Heart right ventricle (tissue), 16 donors: Measurements from ENCODE around the gene LLGL2. TPM values are rescaled to one million over a fixed set of nuclear protein-coding genes. Genes with fewer than 3 reads are reported as not detected.

Experiments
- ATAC-seq, 8 donors: fragments of 200-7000 bp; cut with Tn5 transposase; one replicate each; pipeline ENCODE4 v1.9.1; 2020; ENCODE audit warnings: mild to moderate bottlenecking in 8 of 8, moderate library complexity in 8 of 8, moderate number of reproducible peaks in 1 of 8
- DNase-seq, 2 donors: peaks; one replicate each; pipeline ENCODE4 v3.0.0-alpha.2; 2020
- H3K27ac ChIP-seq, 10 donors: fragments of 200-600 bp; sonication (generic) in 2 of 10; one replicate each; pipeline versions ENCODE4 v1.5.0 to v1.8.0; 2020 to 2022; ENCODE audit warnings: mild to moderate bottlenecking in 3 of 10
- H3K27me3 ChIP-seq, 7 donors: fragments of 200-600 bp; one replicate each; pipeline ENCODE4 v1.8.0; 2021 to 2022; ENCODE audit warnings: mild to moderate bottlenecking in 2 of 7
- H3K36me3 ChIP-seq, 9 donors: fragments of 200-600 bp; sonication (generic) in 1 of 9; one replicate each; pipeline versions ENCODE4 v1.5.0 to v1.8.0; 2020 to 2022; ENCODE audit warnings: mild to moderate bottlenecking in 2 of 9
- H3K4me1 ChIP-seq, 9 donors: fragments of 200-600 bp; sonication (generic) in 1 of 9; one replicate each; pipeline versions ENCODE4 v1.5.0 to v1.8.0; 2020 to 2022; ENCODE audit warnings: mild to moderate bottlenecking in 4 of 9
- H3K4me3 ChIP-seq, 10 donors: fragments of 200-600 bp; sonication (generic) in 2 of 10; one replicate each; pipeline versions ENCODE4 v1.5.0 to v1.8.0; 2020 to 2022; ENCODE audit warnings: mild to moderate bottlenecking in 7 of 10, moderate library complexity in 2 of 10
- H3K9me3 ChIP-seq, 11 donors: fragments of 200-600 bp in 10 of 11; sonication (generic) in 2 of 11; one replicate each; pipeline versions ENCODE4 v1.5.0 to v1.8.0; 2013 to 2022; ENCODE audit warnings: mild to moderate bottlenecking in 2 of 11, control low read depth in 1 of 11, moderate library complexity in 1 of 11
- WGBS, 2 donors: extraction: QIAGEN DNeasy Blood & Tissue Kit; methylation state at CpG; one replicate each; pipeline ENCODE4 v1.1.7; 2013; ENCODE audit warnings: inconsistent platforms in 1 of 2; 5-methylcytosine and 5-hydroxymethylcytosine counted together
- intact Hi-C, 10 donors: fragments of 100-400 bp; cut with DNase I; formaldehyde crosslinking; loops; one replicate each; pipeline versions ENCODE4 v1.11.1 to v1.14.2; 2022
- polyA plus RNA-seq, 2 donors: library from polyadenylated mRNA; stranded (reverse); fragments of 200-250 nt; gene quantifications; one replicate each; pipeline ENCODE4 v1.2.3, GENCODE V29; 2013
- total RNA-seq, 10 donors: library from RNA; stranded (reverse); fragmentation: NEBNext Ultra II Directional in 3 of 10; extraction: Animal tissue kit (Norgen Biotek cat#: 25700) in 3 of 10; gene quantifications; one replicate each; pipeline versions ENCODE4 v1.2.1 to v1.2.4, GENCODE V29; 2021 to 2023
- TF ChIP-seq, protein P1 (sequence below), 9 donors: fragments of 200-600 bp; sonication (generic) in 2 of 9; IDR thresholded peaks; one replicate each; pipeline versions ENCODE4 v1.5.0 to v1.8.0; 2021 to 2022; ENCODE audit warnings: antibody characterized with exemption in 9 of 9, mild to moderate bottlenecking in 5 of 9, moderate library complexity in 1 of 9
- donor health status: Arrhythmogenic right ventricular cardiomyopathy.
- donor health status: ischemic (EF 13 %, LVEDD 7.1; RV severe dilation, severe dysfunction).
- donor health status: healthy with polysubstance abuse.
- donor health status: DM: no; HTN: yes; CAD: no.
- donor health status: DM: no; HTN: no; CAD: no.
- donor health status: ischemic (EF 25% LVEDD 6.9; RV normal size, moderate dysfunction).
- donor health status: ischemic (EF 25% LVEDD 5.7; RV mildly dilated, moderate dysfunction).
- donor health status: healthy.
- donor health status: DM: yes; HTN: yes; CAD: no.
- donor health status: Ischemic cardiomyopathy.
- donor health status: ischemic (EF 35%, LVEDD 5.7; RV mildly dilated, moderate dysfunction).
- donor health status: nonischemic (EF 11% LVEDD 7.7; RV severe dilation, severe dysfunction).
- donor health status: DM: yes; HTN: yes; CAD: no.
- donor health status: PGD.
- donor health status: ischemic (EF 29% LVEDD 5.4; RV normal size, mild dysfunction).
- donor health status: nonischemic (EF 23%, LVEDD 6.1; RV moderate dilation, normal function).

Gene LLGL2
- total and polyA plus RNA-seq, 12 donors, result 1.1 to 14.8 (median 3.3) TPM

DNA sequence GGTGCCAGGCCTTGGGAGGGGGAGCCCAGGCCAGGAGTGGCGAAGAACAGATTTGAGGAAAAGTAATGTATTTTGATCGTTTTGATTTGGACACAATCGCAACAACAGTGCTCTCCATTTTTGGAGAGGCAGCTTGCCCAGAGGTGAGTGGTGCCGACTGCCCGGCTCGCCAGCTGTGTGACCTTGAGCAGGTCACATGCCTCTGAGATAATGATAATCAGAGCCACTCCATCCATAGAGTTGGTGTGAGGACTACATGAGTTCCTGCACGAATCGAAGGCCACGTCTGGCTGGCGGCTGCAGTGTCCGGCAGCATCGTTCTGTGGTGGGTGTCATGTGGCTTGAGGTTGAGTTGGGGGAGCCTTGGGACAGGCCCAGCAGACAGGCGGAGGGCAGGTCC, 20.7 kb downstream of the LLGL2 start:
- intact Hi-C loops, result no loop called here
- no peak for DNase-seq

DNA sequence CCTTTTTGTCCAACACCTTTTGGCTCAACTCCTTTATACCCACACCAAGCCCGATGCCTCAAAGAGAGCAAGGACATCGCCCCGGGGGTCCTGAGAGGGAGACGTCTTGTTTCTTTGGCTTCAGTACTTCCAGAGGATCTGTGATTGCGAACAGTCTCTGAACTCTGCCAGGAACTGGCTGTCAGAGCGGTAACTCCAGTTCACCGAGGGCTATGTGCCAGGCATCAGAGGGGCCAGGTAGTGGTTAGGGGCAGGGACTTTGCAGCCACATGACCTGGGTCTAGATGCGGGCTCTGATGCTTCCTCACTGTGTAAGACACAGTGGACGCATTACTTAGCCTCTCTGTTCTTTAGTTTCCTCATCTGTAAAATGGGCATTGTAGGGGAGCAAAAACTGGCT, 21.6 kb downstream of the LLGL2 start:
- Histone ChIP-seq H3K9me3 (no peaks in the 10 kb centered on the region), H3K36me3 (no peaks in the 10 kb centered on the region), H3K27me3 (no peaks in the 10 kb centered on the region), H3K27ac (no peak overlapping the region), H3K4me3 (no peak overlapping the region), H3K4me1 (peaks cover 0 to 7% (median 0%) of the 10 kb centered on the region in 9 donors)
- intact Hi-C loops, result no loop called here
- no peak for DNase-seq
- TF ChIP-seq, protein P1, sequence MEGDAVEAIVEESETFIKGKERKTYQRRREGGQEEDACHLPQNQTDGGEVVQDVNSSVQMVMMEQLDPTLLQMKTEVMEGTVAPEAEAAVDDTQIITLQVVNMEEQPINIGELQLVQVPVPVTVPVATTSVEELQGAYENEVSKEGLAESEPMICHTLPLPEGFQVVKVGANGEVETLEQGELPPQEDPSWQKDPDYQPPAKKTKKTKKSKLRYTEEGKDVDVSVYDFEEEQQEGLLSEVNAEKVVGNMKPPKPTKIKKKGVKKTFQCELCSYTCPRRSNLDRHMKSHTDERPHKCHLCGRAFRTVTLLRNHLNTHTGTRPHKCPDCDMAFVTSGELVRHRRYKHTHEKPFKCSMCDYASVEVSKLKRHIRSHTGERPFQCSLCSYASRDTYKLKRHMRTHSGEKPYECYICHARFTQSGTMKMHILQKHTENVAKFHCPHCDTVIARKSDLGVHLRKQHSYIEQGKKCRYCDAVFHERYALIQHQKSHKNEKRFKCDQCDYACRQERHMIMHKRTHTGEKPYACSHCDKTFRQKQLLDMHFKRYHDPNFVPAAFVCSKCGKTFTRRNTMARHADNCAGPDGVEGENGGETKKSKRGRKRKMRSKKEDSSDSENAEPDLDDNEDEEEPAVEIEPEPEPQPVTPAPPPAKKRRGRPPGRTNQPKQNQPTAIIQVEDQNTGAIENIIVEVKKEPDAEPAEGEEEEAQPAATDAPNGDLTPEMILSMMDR (IDR thresholded peaks at IDR 0.05), result no peak
- 93 to 97% methylated on average over 9 of the region's 9 CpGs for WGBS, 2 donors
- no peak for ATAC-seq

More for the DNA sequence above, 20.7 kb downstream of the LLGL2 start:
- ATAC-seq, result no peak
- TF ChIP-seq, protein P1 (IDR thresholded peaks at IDR 0.05), result no peak
- Histone ChIP-seq H3K36me3 (no peaks in the 10 kb centered on the region), H3K27me3 (no peaks in the 10 kb centered on the region), H3K27ac (no peak overlapping the region), H3K4me3 (no peak overlapping the region), H3K9me3 (no peaks in the 10 kb centered on the region), H3K4me1 (peaks cover 0 to 7% (median 0%) of the 10 kb centered on the region in 9 donors)
- 70 to 78% methylated on average over 13 of the region's 13 CpGs for WGBS, 2 donors

DNA sequence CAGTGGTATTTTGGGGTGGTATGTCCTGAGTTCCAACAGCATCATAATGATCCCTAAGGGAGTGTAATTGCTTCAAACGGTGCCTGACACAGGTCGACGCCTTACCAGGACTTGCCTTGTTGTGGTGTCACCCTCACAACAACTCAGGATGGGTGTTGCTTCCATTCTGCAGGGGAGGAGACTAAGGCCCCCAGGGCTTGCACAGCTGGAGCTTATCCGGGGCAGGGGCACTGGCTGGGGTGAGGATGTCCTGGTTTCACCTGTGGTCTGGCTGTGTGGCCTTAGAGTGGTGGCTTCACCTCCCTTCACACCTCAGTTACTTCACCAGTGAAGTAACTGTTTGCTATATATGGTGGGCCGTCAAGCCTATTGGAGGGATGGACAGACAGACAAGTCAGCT, 23.3 kb downstream of the LLGL2 start:
- TF ChIP-seq, protein P1 (IDR thresholded peaks at IDR 0.05), result no peak
- H3K4me1 ChIP-seq, result peaks cover 0 to 16% (median 0%) of the 10 kb centered on the region in 9 donors
- H3K4me3 ChIP-seq, result no peak overlapping the region
- DNase-seq, result no peak
- H3K27ac ChIP-seq, result no peak overlapping the region
- H3K27me3 ChIP-seq, result no peaks in the 10 kb centered on the region
- 85% methylated on average over 5 of the region's 5 CpGs for WGBS, 2 donors
- no peak for ATAC-seq
- no peaks in the 10 kb centered on the region for H3K36me3 ChIP-seq
- no peaks in the 10 kb centered on the region for H3K9me3 ChIP-seq
- intact Hi-C loops, result no loop called here

DNA sequence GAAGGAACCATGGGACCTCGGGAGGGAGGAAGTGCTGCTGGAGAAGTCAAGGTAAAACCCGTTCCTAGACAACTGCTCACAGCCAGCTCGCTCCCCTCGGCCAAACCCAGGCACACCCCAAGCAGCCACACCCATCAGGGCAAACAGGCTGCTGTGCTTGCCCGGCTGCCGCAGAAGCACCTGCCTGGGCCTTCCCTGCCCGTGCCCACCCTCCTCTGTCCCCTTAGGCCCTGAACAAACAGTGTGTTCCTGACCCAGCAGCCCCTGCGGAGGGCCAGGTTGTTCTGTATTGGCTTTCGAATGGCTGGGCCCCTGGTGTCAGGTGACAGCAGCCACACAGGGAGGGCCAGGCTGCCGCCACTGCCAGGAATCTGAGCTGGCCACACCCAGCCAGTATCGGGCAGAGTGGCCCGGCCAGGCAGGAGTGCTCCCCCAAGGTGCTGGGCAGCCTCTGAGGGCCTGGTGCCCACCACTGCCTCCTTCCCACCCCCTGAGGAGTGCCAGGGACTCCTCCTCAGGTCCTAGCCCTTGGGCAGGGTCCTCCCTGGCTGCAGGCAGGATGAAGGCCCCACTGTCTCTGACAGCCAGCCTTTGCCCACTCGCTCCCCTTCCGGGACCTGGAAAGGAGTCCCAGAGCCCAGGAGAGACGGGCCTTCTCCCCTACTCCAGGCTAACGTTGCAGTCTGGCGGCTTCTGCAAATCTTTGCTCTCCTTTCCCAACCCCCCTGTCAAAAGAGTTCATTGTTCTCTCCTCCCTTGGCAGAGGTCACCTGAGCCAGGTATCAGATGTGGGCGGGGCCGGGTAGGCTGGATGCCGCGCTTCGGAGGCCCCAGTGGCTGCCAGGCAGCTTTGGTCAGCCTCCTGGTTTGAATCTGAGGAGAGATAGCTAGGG, 24.0 kb downstream of the LLGL2 start:
- Histone ChIP-seq H3K36me3 (no peaks in the 10 kb centered on the region), H3K27ac (no peak overlapping the region), H3K4me1 (peaks cover 0 to 16% (median 0%) of the 10 kb centered on the region in 9 donors), H3K9me3 (no peaks in the 10 kb centered on the region), H3K27me3 (no peaks in the 10 kb centered on the region), H3K4me3 (no peak overlapping the region)
- DNase-seq, result no peak
- ATAC-seq, result peak in 7 of 8 donors; percentile 31 to 72 (median 61)
- 60 to 73% methylated on average over 21 to 22 of the region's 22 CpGs for WGBS, 2 donors
- TF ChIP-seq, protein P1 (IDR thresholded peaks at IDR 0.05), result no peak
- intact Hi-C loops, result no loop called here
